Stimulated activated CD4-positive, alpha-beta T cell treated with anti-CD3 and anti-CD28 coated beads, Interleukin-12 subunit alpha, Interleukin-12 subunit beta, amount 100 ng/mL, for 24 hours (primary cell): Measurements from ENCODE around the gene BCL2L2.

ENCODE experiments used
- DNase-seq, 2 experiments: peaks; one replicate each; pipeline ENCODE4 v3.0.0-alpha.2; 2020; ENCODE audit warnings: low read depth in 2 of 2

Gene BCL2L2

DNA sequence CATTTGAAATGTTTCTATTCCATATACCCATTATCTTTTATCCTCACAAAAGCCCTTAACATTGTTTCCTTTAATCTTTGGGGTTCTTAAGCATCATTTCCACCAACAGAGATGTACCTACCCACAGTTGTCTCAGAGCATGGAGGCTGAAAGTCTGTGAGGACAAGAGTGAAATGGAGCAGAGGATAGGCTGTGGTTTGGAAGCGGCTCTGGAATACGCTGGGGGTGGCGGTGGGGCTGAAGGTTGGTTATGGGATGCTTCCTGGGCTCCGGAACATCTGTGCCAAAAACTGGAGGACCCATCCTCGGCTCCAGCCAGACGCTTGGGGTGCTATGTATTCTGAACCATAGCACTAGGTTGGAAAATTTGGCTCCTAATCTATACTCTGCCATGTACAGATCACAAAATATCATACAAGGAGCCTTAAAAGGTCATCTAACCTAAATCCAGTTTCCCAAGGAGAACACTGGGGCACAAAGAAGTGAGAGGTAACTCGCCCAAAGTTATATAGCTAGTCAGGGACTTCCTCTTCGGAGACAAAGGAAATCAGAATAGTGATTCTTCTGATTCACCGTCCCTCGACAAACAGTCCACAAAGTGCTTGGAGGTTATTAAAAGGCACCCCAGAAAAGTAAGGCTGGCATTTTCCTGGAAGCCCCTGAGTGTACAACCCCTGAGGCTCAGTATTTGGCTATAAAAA is 6.5 kb upstream of the BCL2L2 start:
- no peak for DNase-seq

- no peak for DNase-seq
Measured at GRCh38 chr14:23300687-23301223, 5.9 kb upstream of the BCL2L2 start.

DNA sequence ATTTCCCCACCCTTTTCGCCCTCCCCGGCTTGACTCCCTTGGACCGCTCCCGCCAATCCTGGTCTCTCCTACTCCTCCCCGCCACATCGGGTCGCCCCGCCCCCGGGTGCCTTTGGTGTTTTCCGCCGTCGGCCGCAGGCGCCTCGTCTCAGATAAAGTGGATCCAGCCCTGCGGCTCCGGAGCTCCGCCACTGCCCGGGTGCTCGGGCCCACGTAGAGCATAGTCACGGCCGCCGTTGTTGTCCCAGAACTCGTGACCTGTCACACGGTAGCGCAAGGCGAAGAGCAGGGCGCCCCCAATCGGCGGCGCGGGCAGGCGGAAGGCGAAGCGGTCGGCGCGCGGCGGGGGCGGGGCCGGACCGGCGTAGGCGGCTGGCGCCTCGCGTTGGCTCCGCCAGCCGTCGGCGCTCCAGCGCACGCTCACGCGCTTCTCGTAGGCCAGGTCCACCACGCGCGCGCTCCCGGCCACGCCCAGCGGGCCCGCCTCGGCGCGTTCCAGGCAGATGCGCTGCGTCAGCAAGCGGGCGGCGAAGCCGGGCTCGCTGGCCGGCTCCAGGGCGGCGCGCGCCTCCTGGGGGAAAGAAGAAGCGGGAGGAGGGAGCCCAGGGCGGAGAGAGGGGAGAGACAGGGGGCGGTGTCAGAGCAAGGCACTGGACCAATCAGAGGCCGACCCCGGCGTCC is 5.2 kb upstream of the BCL2L2 start:
- peak; percentile 92 to 95 for DNase-seq

- DNase-seq, result no peak
Measured at GRCh38 chr14:23301969-23302289, 4.7 kb upstream of the BCL2L2 start.

- DNase-seq, result peak; percentile 72 to 88
Measured at GRCh38 chr14:23302290-23303225, 4.1 kb upstream of the BCL2L2 start, which contains the start of gene PPP1R3E. Gene PPP1R3E, minus strand, starts transcription at chr14:23302859. Its CDS starts 283 bp downstream, at chr14:23302576.

GRCh38 chr14:23307146-23307530 is 505 bp downstream of the BCL2L2 start:
- DNase-seq, result no peak

GRCh38 chr14:23307687-23308644 is 1.3 kb downstream of the BCL2L2 start:
- DNase-seq, result no peak

DNA sequence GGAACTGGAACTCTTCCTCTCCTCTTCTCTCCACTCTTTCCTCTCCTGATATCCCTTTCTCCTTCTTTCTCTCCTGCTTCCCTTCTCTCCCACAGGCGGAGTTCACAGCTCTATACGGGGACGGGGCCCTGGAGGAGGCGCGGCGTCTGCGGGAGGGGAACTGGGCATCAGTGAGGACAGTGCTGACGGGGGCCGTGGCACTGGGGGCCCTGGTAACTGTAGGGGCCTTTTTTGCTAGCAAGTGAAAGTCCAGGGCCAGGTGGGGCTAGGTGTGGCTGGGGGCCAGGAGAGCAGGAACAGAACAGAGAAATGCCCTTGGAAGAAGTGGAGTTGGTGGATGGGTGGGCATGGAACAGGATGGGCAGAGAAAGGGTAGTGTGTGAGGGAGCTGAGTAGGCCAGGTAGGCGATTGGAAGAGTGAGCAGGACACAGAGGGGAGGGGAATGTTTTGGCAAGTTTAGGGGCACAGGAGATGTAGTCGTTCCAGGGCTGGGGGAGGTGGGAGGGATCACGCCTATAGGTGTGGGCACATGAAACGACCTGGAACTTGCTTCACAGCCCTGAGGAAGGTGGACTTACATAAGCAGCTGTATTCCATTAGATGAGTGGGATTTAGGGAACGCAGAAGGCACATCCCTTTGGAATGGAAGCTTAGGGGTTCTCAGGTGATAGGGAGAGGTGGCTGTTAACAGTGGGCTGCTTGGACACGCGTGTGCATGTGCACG is 2.2 kb downstream of the BCL2L2 start:
- no peak for DNase-seq

DNA sequence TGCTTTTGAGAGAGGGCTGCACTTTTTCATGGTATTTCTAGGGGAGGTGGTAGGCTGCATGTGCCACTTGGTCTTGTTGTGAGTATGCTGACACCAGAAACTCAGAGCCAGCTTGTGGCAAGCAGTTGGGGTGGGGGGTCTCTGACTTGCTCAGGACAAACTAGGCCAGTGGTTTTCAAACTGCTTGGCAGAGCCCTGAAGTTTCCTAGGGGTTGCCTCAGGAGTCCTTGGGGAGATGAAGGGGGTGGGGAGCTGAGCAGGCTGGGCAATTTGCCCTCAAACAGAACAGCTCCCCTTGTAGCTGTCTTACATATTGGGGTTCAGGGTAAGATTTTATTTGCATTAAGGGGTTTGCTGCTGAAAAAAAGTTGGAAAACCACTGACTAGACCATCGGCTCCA is 3.9 kb downstream of the BCL2L2 start:
- no peak for DNase-seq

DNA sequence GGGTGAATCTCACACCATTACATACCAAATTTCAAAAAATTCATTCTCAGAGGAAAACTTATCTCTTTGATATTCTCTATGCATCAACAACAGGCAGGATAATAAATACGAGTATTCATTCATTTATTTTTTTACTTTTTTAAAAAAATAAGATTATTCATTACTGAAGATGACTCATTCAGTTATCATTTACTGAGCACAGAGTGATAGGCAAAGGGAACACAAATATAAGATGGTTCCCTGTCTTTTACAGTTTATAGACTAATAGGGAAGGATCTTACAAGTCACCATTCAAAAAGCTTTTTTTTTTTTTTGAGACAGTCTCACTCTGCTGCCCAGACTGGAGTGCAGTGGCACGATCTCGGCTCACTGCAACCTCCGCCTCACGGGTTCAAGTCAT is 9.7 kb downstream of the BCL2L2 start:
- DNase-seq, result no peak

- DNase-seq, result no peak
Measured at GRCh38 chr14:23319746-23320583, 13.3 kb downstream of the BCL2L2 start.

DNA sequence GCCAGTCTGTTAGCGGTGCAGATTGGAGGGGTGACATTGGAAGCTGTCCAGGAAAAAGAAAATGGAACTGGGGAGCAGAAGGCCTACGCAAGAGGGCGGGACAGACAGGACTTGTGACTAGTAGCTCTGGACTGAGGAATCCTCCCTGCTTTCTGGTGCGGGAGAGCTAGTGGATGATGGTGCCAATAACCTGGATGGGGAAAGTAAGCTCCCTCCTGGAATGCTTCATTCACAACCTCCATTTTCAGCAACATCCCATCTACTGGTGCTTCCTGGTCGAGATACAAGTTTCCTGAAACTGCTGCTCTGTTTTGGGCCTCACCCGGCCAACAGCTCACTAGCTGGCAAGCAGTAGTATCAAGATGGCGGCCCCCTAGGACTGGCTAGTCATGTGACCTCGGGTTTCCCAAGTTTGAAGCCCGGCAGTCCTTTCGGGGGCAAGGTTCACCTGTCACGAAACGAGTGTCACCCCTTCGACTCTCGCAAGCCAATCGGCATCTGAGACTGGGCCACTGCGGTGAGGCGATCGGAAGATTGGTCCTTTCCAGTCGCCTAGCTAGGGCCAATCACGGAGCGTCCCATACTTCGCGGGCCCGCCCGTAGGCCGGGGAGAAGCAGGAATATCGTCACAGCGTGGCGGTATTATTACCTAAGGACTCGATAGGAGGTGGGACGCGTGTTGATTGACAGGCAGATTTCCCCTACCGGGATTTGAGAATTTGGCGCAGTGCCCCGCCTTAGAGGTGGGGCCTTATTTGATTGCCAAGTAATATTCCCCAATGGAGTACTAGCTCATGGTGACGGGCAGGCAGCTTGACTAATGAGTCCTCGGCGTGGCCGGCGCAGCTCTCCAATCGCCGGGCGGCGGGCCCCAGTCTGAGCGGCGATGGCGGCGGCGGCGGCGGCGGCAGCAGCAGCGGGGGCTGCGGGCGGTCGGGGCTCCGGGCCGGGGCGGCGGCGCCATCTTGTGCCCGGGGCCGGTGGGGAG is 14.2 kb downstream of the BCL2L2 start, which contains the start of gene PABPN1:
Gene PABPN1 (plus strand): TSS at position 874 of the 988 bp plus-strand sequence. CDS start 13 bp downstream, at position 887.
- DNase-seq, result peak; percentile 94 to 95

GRCh38 chr14:23321572-23322547 is 15.2 kb downstream of the BCL2L2 start:
- DNase-seq, result peak; percentile 35 to 45

- DNase-seq, result no peak
Measured at GRCh38 chr14:23322568-23323517, 16.2 kb downstream of the BCL2L2 start.

- DNase-seq, result no peak
Measured at GRCh38 chr14:23323838-23324454, 17.3 kb downstream of the BCL2L2 start.
